Osteoblast (primary cell): Measurements from ENCODE around the gene RIBC2. TPM values are rescaled to one million over a fixed set of nuclear protein-coding genes. Genes with fewer than 3 reads are reported as not detected.
"Not testable (repeated sequence)": the region's sequence is repeated elsewhere in the genome, so short reads cannot be mapped to it uniquely, and the experiment has no call there.

ENCODE experiments used
- DNase-seq: peaks from one replicate; pipeline ENCODE4 v3.0.0; 2011; ENCODE audit warnings: low spot score, mixed read lengths; ENCODE audit not compliant: insufficient read length; ENCODE audit errors: missing footprints
- H2AFZ ChIP-seq: 2 replicates; pipeline ENCODE4 v1.6.0; 2011; ENCODE audit warnings: mild to moderate bottlenecking, low read length
- H3K27ac ChIP-seq: 2 replicates; pipeline ENCODE4 v1.5.1; 2011; ENCODE audit warnings: mild to moderate bottlenecking, low read depth, low read length, moderate library complexity
- H3K27me3 ChIP-seq: 2 replicates; pipeline ENCODE4 v1.6.0; 2012; ENCODE audit warnings: mild to moderate bottlenecking, control low read depth, inconsistent platforms, low read length, moderate library complexity; ENCODE audit not compliant: insufficient read depth
- H3K36me3 ChIP-seq: 2 replicates; pipeline ENCODE4 v1.5.1; 2011; ENCODE audit warnings: mild to moderate bottlenecking, low read length, control low read depth, moderate library complexity; ENCODE audit not compliant: insufficient read depth
- H3K4me1 ChIP-seq: 2 replicates; pipeline ENCODE4 v1.5.1; 2011; ENCODE audit warnings: mild to moderate bottlenecking, low read length, control low read depth, moderate library complexity; ENCODE audit not compliant: insufficient read depth
- H3K4me2 ChIP-seq: 2 replicates; pipeline ENCODE4 v1.6.0; 2011; ENCODE audit warnings: mild to moderate bottlenecking, low read length; ENCODE audit not compliant: insufficient read depth
- H3K4me3 ChIP-seq: fragments of 200-600 bp; sonication (generic); 3 replicates; pipeline ENCODE4 v1.5.1; 2012; ENCODE audit warnings: mild to moderate bottlenecking, low read length, inconsistent platforms; ENCODE audit not compliant: insufficient read depth
- H3K79me2 ChIP-seq: 2 replicates; pipeline ENCODE4 v1.6.0; 2012; ENCODE audit warnings: mild to moderate bottlenecking, low read length, control low read depth, inconsistent platforms; ENCODE audit not compliant: insufficient read depth
- H3K9me3 ChIP-seq: 2 replicates; pipeline ENCODE4 v1.5.1; 2011; ENCODE audit warnings: low read depth, low read length, control low read depth
- H4K20me1 ChIP-seq: 2 replicates; pipeline ENCODE4 v1.6.0; 2012; ENCODE audit warnings: mild to moderate bottlenecking, low read length, control low read depth; ENCODE audit not compliant: insufficient read depth
- total RNA-seq: library from RNA; depleted of rRNA; stranded (reverse); fragments of >200 nt; gene quantifications from 2 replicates; pipeline ENCODE4 v1.2.3, GENCODE V29; 2012
- TF ChIP-seq, protein P1 (sequence below): IDR thresholded peaks from 2 replicates; pipeline ENCODE4 v1.5.1; 2011; ENCODE audit warnings: mild to moderate bottlenecking, low read depth, low read length, moderate library complexity; ENCODE audit errors: extremely low read depth

RIBC2 gene
- total RNA-seq, 1 donor, result not detected

- Histone ChIP-seq H3K79me2 (no peaks in the 10 kb centered on the region), H3K27ac (no peak overlapping the region), H3K4me1 (no peaks in the 10 kb centered on the region), H4K20me1 (no peaks in the 10 kb centered on the region), H3K27me3 (no peaks in the 10 kb centered on the region), H3K4me3 (no peak overlapping the region), H3K36me3 (no peaks in the 10 kb centered on the region), H3K9me3 (no peaks in the 10 kb centered on the region), H2AFZ (no peak overlapping the region), H3K4me2 (no peak overlapping the region)
- TF ChIP-seq, protein P1, sequence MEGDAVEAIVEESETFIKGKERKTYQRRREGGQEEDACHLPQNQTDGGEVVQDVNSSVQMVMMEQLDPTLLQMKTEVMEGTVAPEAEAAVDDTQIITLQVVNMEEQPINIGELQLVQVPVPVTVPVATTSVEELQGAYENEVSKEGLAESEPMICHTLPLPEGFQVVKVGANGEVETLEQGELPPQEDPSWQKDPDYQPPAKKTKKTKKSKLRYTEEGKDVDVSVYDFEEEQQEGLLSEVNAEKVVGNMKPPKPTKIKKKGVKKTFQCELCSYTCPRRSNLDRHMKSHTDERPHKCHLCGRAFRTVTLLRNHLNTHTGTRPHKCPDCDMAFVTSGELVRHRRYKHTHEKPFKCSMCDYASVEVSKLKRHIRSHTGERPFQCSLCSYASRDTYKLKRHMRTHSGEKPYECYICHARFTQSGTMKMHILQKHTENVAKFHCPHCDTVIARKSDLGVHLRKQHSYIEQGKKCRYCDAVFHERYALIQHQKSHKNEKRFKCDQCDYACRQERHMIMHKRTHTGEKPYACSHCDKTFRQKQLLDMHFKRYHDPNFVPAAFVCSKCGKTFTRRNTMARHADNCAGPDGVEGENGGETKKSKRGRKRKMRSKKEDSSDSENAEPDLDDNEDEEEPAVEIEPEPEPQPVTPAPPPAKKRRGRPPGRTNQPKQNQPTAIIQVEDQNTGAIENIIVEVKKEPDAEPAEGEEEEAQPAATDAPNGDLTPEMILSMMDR, result no peak
- DNase-seq, result no peak
Measured at GRCh38 chr22:45459235-45459634, 45.7 kb downstream of the RIBC2 start.

DNA sequence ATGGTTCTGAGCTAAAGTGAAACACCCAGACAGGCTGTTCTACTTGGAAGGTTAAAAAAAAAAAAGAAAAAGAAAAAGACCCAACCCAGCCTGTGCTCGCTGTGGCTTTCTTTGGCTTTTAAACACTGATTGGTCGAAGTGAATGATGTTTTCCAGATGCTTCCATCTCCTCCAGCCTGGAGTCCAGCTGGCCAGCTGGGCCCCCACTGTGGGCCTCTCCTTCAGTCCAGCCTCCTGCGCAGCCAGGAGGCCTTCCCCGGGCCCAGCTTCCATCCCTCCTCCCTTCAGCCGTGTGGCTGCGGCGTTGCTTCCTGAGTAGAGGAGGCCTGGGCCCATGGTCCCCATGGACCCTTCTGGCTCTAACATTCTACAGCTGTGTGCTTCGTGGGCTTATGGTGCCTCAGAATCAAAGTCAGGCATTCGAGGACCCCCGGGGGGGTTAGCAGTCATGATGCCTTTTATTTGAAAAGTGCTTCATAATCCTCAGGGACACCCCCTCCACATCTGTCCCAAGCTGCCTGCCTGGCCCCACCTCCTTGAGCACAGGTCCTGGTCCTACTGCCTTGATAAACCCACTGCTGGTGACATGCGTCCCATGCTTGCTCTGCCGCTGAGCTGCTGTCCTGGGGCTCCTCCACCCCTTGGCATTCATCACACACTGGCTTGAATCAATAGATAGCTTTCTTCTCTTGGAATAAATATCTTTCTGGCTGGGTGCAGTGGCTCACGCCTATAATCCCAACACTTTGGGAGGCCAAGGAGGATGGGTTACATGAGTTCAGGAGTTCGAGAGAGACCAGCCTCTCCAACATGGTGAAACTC is 47.0 kb downstream of the RIBC2 start:
- H3K27ac ChIP-seq, result no peak overlapping the region
- H3K4me2 ChIP-seq, result no peak overlapping the region
- H3K4me1 ChIP-seq, result no peaks in the 10 kb centered on the region
- DNase-seq, result peak; percentile 15
- TF ChIP-seq, protein P1, result no peak
- H3K27me3 ChIP-seq, result no peaks in the 10 kb centered on the region
- H2AFZ ChIP-seq, result no peak overlapping the region
- no peak overlapping the region for H3K4me3 ChIP-seq
- no peaks in the 10 kb centered on the region for H3K36me3 ChIP-seq
- H4K20me1 ChIP-seq, result no peaks in the 10 kb centered on the region
- H3K9me3 ChIP-seq, result no peaks in the 10 kb centered on the region
- H3K79me2 ChIP-seq, result no peaks in the 10 kb centered on the region

DNA sequence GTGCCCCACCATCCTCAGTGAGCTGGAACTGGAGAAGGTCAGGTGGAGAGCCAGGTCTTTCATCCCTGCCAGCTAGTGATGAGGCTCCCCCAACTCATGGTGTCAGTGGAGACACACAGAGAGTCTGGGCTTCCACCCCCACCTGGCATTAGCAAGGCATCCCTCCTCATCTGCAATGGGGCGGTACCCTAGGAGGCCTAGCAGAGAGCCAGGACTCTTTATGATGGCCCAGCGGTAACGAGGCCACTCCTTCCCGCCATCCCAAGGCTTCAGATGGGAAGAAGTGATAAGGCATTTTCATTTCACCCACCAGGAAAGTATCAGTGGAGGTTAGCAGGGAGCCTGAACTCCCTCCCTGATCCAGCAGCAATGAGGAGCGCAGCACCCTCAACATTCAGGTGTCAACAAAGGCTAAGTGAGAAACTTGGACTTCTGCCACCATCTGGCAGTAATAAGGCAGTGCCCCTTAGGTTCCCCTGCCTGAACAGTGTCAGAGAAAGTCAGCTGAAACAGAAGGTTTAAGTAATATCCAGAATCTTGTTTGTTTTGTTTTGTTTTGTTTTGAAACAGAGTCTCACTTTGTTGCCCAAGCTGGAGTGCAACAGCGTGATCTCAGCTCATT is 48.7 kb downstream of the RIBC2 start:
- DNase-seq, result no peak

GRCh38 chr22:45463691-45464090 is 50.2 kb downstream of the RIBC2 start:
- not testable (repeated sequence) for H3K9me3 ChIP-seq, H2AFZ ChIP-seq, H3K27me3 ChIP-seq, H3K36me3 ChIP-seq, H3K4me1 ChIP-seq, H3K4me3 ChIP-seq, H3K27ac ChIP-seq, H4K20me1 ChIP-seq, H3K4me2 ChIP-seq, DNase-seq, H3K79me2 ChIP-seq

More for the DNA sequence above, 48.7 kb downstream of the RIBC2 start:
- Histone ChIP-seq H3K27me3 (no peaks in the 10 kb centered on the region), H3K4me1 (no peaks in the 10 kb centered on the region), H3K27ac (no peak overlapping the region), H3K4me2 (no peak overlapping the region), H3K4me3 (no peak overlapping the region), H3K36me3 (no peaks in the 10 kb centered on the region), H3K79me2 (no peaks in the 10 kb centered on the region), H4K20me1 (no peaks in the 10 kb centered on the region), H3K9me3 (no peaks in the 10 kb centered on the region), H2AFZ (no peak overlapping the region)
- TF ChIP-seq, protein P1, result no peak
